Measurements from ENCODE around the gene PACRG.

DNA sequence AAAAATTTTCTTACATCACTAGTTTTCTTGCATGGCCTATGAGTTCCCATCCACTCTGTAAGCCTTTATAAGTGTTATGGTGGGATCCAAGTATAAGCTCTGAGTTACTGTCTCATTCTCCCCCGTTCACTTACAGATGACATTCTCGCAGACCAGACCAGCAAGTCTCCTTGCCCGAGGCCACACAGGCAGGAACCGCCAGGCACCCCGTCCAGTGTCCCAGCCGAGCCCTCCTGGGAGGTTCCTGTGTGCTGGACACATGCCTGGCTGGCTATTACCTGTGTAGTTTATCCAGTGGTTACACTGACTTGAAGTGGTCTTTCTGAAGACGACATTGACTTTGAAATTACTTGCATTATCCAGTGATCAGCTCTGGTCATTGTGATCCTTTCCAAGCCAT is 451.9 kb downstream of the PACRG start:
- TF ChIP-seq GATA2 (IDR thresholded peaks at IDR 0.05; ENCODE audit: low read depth, low read length) (no peak), GATA3 (IDR thresholded peaks at IDR 0.05; ENCODE audit: low read depth, low read length) (no peak)
